Aorta (tissue), 5 donors: ENCODE measurements around the gene RNF144B. TPM values are rescaled to one million over a fixed set of nuclear protein-coding genes. Genes with fewer than 3 reads are reported as not detected.
A peak's percentile ranks its signal among the peaks of the same experiment; 100 is the strongest.

ENCODE experiments used
- ATAC-seq: fragments of 200-7000 bp; cut with Tn5 transposase; one replicate; pipeline ENCODE4 v1.9.1; 2022; ENCODE audit warnings: moderate library complexity; ENCODE audit not compliant: low FRiP score
- DNase-seq, 2 donors: peaks; one replicate each; pipeline ENCODE4 v3.0.0-alpha.2; 2020
- H3K27ac ChIP-seq, 2 donors: one replicate each; pipeline ENCODE4 v1.5.1; 2013; ENCODE audit warnings: low read length in 2 of 2, mild to moderate bottlenecking in 2 of 2, moderate library complexity in 2 of 2, control low read depth in 1 of 2, inconsistent platforms in 1 of 2, low read depth in 1 of 2
- H3K27me3 ChIP-seq, 2 donors: one replicate each; pipeline ENCODE4 v1.6.1; 2013; ENCODE audit warnings: control low read depth in 1 of 2, low read length in 1 of 2, mild to moderate bottlenecking in 1 of 2, moderate library complexity in 1 of 2; ENCODE audit not compliant: insufficient read depth in 2 of 2, control insufficient read depth in 1 of 2
- H3K36me3 ChIP-seq, 2 donors: one replicate each; pipeline ENCODE4 v1.6.1; 2013; ENCODE audit warnings: control low read depth in 1 of 2, low read length in 1 of 2, mild to moderate bottlenecking in 1 of 2; ENCODE audit not compliant: insufficient read depth in 2 of 2, control insufficient read depth in 1 of 2
- H3K4me1 ChIP-seq, 2 donors: one replicate each; pipeline ENCODE4 v1.6.1; 2013; ENCODE audit warnings: low read length in 2 of 2, control low read depth in 1 of 2, mild to moderate bottlenecking in 1 of 2, moderate library complexity in 1 of 2; ENCODE audit not compliant: insufficient read depth in 2 of 2, control insufficient read depth in 1 of 2
- H3K4me3 ChIP-seq, 2 donors: one replicate each; pipeline ENCODE4 v1.5.1; 2013; ENCODE audit warnings: low read length in 2 of 2, control low read depth in 1 of 2, mild to moderate bottlenecking in 1 of 2
- H3K9me3 ChIP-seq: one replicate; pipeline ENCODE4 v1.6.1; 2013; ENCODE audit warnings: mild to moderate bottlenecking, low read length; ENCODE audit not compliant: control insufficient read depth
- WGBS, 2 donors: extraction: QIAGEN DNeasy Blood & Tissue Kit; methylation state at CpG; one replicate each; pipeline ENCODE4 v1.1.7; 2013; 5-methylcytosine and 5-hydroxymethylcytosine counted together
- intact Hi-C, 2 donors: fragments of 100-400 bp; cut with DNase I; formaldehyde crosslinking; loops; one replicate each; pipeline versions ENCODE4 v1.14.2 to v1.15.0; 2022
- polyA plus RNA-seq, 2 donors: library from polyadenylated mRNA; stranded (reverse); fragments of 200-250 nt; gene quantifications; one replicate each; pipeline ENCODE4 v1.2.3, GENCODE V29; 2013
- total RNA-seq, 2 donors: library from RNA; stranded (reverse); fragmentation: NEBNext Ultra II Directional; extraction: Animal tissue kit (Norgen Biotek cat#: 25700); gene quantifications; one replicate each; pipeline ENCODE4 v1.2.1, GENCODE V29; 2021
- donor health status: healthy with polysubstance abuse.
- donor health status: Bipolar disorder and iron deficiency.
- donor health status: DM: no; HTN: no; CAD: no.
- donor health status: DM: no; HTN: no; CAD: no.
- donor health status: DM: yes; HTN: yes; CAD: no.

Gene RNF144B
- total and polyA plus RNA-seq, 4 donors = 4.9 to 35.9 (median 15.2) TPM

- intact Hi-C loops = loop anchor here in 1 of 2 donors (10.0 kb wide), 1 partner anchor 50 kb away; no protein-coding TSS in a partner anchor
- 88 to 91% methylated on average over 11 of the region's 11 CpGs for WGBS, 2 donors
- Histone ChIP-seq H3K4me3 (no peak overlapping the region), H3K9me3 (no peaks in the 10 kb centered on the region), H3K27me3 (no peaks in the 10 kb centered on the region), H3K4me1 (peaks cover 2 to 9% of the 10 kb centered on the region in 2 donors), H3K36me3 (no peaks in the 10 kb centered on the region), H3K27ac (peak overlapping the region in 1 of 2 donors; percentile 60)
- DNase-seq (no peak), ATAC-seq (no peak)
Measured at GRCh38 chr6:18415207-18415606, 28.1 kb downstream of the RNF144B start.

DNA sequence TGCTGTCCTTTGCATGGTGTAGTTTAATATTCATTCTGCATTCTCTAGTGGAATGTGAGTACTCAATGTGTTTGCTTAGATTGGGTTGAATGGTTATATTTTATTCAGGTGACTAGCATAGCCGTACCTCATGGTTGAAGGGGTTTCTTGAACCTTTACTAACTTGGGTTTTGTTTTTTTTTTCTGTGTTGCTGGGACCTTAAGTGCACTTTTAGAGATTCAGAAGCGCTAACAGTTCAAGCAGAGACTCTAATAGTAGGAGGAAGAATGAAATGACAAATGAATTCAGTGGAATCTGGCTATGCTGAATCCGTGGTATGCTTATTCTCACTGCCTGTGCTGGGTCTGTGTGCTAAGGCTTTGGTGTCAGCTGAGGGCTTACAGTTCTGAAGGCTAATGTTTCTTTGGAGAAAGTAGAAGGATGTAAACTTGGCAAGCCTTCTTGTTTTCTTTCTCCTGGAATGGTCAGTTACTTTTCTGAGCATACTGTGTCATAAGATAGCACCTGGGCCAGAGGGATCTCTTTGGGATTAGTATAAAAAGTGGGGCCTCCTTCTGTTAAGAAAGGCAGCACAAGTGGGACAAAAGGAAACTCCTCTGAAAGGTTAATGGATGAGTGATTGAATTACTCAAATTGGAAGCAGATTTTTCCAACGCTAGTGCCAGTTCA, 28.7 kb downstream of the RNF144B start:
- Histone ChIP-seq H3K27me3 (no peaks in the 10 kb centered on the region), H3K36me3 (no peaks in the 10 kb centered on the region), H3K4me1 (peaks cover 2 to 9% of the 10 kb centered on the region in 2 donors), H3K9me3 (no peaks in the 10 kb centered on the region), H3K4me3 (peak overlapping the region in 1 of 2 donors; percentile 14), H3K27ac (peak overlapping the region; percentile 37 to 60)
- peak; percentile 46 for ATAC-seq
- DNase-seq = no peak
- WGBS, 2 donors = 7 to 11% methylated on average over 4 of the region's 4 CpGs
- intact Hi-C loops = loop anchor here in 1 of 2 donors (10.0 kb wide), 1 partner anchor 51 kb away; no protein-coding TSS in a partner anchor

GRCh38 chr6:18416341-18416679, 29.2 kb downstream of the RNF144B start:
- H3K27me3 ChIP-seq = no peaks in the 10 kb centered on the region
- H3K27ac ChIP-seq = peak overlapping the region in 1 of 2 donors; percentile 43
- H3K36me3 ChIP-seq = no peaks in the 10 kb centered on the region
- peak; percentile 48 for ATAC-seq
- H3K4me1 ChIP-seq = peaks cover 2 to 9% of the 10 kb centered on the region in 2 donors
- DNase-seq = no peak
- WGBS, 2 donors = 2 to 9% methylated on average over 2 of the region's 2 CpGs
- peak overlapping the region in 1 of 2 donors; percentile 14 for H3K4me3 ChIP-seq
- H3K9me3 ChIP-seq = no peaks in the 10 kb centered on the region
- intact Hi-C loops = loop anchor here in 1 of 2 donors (10.0 kb wide), 1 partner anchor 52 kb away; no protein-coding TSS in a partner anchor

GRCh38 chr6:18420328-18420727, 33.2 kb downstream of the RNF144B start:
- intact Hi-C loops = no loop called here
- Histone ChIP-seq H3K36me3 (no peaks in the 10 kb centered on the region), H3K9me3 (no peaks in the 10 kb centered on the region), H3K27me3 (no peaks in the 10 kb centered on the region), H3K4me3 (no peak overlapping the region), H3K27ac (no peak overlapping the region), H3K4me1 (peaks cover 2 to 4% of the 10 kb centered on the region in 2 donors)
- no peak for DNase-seq
- ATAC-seq = no peak
- WGBS, 2 donors = 97% methylated on average over 3 of the region's 3 CpGs

DNA sequence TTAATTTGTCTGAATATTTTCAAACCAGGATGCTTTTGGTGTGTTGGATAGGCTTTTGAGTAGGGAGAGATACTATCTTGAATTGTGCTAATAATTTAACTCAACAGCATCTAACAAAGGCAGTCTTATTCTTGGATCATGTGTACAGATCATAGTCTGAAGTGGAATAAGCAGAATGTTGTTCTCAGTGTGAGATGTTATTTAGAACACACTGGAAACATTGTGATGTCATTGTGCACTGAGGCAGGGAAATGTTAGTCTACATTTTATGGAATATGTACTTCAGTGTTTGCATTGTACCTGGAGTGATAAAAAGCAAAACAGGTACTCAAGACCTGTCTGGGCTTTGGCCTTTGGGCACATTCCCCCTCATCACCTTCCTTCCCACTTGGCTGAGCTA, 35.0 kb downstream of the RNF144B start:
- intact Hi-C loops = no loop called here
- H3K9me3 ChIP-seq = no peaks in the 10 kb centered on the region
- ATAC-seq = no peak

GRCh38 chr6:18423426-18423825, 36.3 kb downstream of the RNF144B start:
- Histone ChIP-seq H3K36me3 (no peaks in the 10 kb centered on the region), H3K4me3 (no peak overlapping the region), H3K27me3 (no peaks in the 10 kb centered on the region), H3K27ac (no peak overlapping the region), H3K9me3 (no peaks in the 10 kb centered on the region), H3K4me1 (no peaks in the 10 kb centered on the region)
- no peak for ATAC-seq
- intact Hi-C loops = no loop called here
- WGBS, 2 donors = 74 to 98% methylated on average over 3 of the region's 3 CpGs
- no peak for DNase-seq

More for the DNA sequence above, 35.0 kb downstream of the RNF144B start:
- Histone ChIP-seq H3K27ac (no peak overlapping the region), H3K4me1 (no peaks in the 10 kb centered on the region), H3K27me3 (no peaks in the 10 kb centered on the region), H3K36me3 (no peaks in the 10 kb centered on the region), H3K4me3 (no peak overlapping the region)
- DNase-seq = no peak

DNA sequence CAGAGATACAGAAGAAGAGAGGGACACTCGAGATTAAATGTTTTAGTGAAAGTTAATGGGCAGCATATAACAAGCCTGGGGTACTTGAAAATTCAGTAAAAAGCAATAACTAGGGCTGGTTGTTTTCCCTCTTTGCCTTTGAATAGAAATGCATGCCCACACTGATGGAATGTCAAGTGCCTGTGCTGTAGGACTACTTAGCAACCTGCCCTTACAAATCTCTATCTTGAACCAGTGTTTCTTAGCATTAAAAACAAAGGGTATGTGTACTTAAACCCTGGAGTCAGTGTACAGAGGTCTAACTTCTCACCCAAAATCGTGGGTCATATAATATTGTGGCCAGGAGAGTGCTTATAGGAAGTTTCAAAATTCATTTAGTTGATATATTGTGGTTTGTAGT, 37.1 kb downstream of the RNF144B start:
- Histone ChIP-seq H3K9me3 (no peaks in the 10 kb centered on the region), H3K4me1 (no peaks in the 10 kb centered on the region), H3K36me3 (no peaks in the 10 kb centered on the region), H3K27me3 (no peaks in the 10 kb centered on the region), H3K27ac (no peak overlapping the region), H3K4me3 (no peak overlapping the region)
- 84 to 86% methylated on average over 2 of the region's 2 CpGs for WGBS, 2 donors
- no peak for ATAC-seq
- no peak for DNase-seq
- intact Hi-C loops = no loop called here

DNA sequence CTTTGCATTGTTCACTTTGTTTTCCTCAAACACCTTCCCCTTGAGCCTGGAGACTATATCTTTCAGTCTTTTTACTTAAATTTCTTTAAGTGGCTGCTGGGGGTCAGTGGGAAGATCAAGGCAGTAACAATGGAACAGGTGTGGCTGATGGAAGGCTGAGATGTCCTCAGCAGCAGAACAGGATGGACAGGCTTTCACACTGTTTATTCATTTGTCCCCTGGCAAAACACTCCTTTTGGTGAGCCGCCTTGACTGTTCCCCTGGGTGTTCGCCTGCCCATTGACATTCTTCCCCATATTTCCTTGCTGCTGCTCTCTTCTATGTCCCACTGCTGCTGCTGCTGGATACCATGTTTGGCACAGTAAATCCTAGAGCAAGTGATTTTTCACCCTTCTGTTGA, 38.1 kb downstream of the RNF144B start:
- no peaks in the 10 kb centered on the region for H3K9me3 ChIP-seq
- 97% methylated on average over 2 of the region's 2 CpGs for WGBS, 2 donors
- H3K27ac ChIP-seq = no peak overlapping the region
- intact Hi-C loops = no loop called here
- no peak for DNase-seq
- H3K4me3 ChIP-seq = no peak overlapping the region
- no peaks in the 10 kb centered on the region for H3K4me1 ChIP-seq
- no peaks in the 10 kb centered on the region for H3K27me3 ChIP-seq
- no peak for ATAC-seq
- H3K36me3 ChIP-seq = no peaks in the 10 kb centered on the region

DNA sequence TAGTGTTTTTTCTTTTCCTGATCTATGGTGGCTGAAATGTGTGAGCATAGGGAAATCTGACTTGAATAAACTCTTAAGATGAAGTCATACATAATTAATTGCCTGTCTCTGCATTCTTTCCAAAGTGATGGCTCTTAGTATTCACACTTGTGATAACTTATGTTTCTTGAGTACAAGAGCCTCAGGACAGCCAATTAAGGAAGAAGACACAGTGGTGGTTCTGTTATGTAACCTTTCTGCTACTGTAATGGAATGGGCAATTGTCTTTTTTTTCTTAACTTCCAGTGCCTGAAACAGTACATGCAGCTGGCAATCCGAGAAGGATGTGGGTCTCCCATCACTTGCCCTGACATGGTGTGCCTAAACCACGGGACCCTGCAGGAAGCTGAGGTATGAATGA, 40.1 kb downstream of the RNF144B start:
- DNase-seq (no peak), ATAC-seq (no peak)
- Histone ChIP-seq H3K9me3 (no peaks in the 10 kb centered on the region), H3K27me3 (no peaks in the 10 kb centered on the region), H3K4me3 (no peak overlapping the region), H3K4me1 (no peaks in the 10 kb centered on the region), H3K27ac (no peak overlapping the region), H3K36me3 (no peaks in the 10 kb centered on the region)
- intact Hi-C loops = no loop called here
- WGBS, 2 donors = 80 to 91% methylated on average over 2 of the region's 2 CpGs
